ACHN (cell line): ENCODE data around the gene DNTT.
A peak's percentile ranks its signal among the peaks of the same experiment; 100 is the strongest.

ENCODE experiments used
- DNase-seq: peaks from one replicate; pipeline ENCODE4 v3.0.0-alpha.2; 2015
- in situ Hi-C: cut with HindIII; loops from 2 replicates; pipeline ENCODE4 v1.10.0; 2017; ENCODE audit warnings: low sequenced_read_pairs, low pct_ligation_motif_present, low pct_unique_long_range_greater_than_20kb

Gene DNTT

DNA sequence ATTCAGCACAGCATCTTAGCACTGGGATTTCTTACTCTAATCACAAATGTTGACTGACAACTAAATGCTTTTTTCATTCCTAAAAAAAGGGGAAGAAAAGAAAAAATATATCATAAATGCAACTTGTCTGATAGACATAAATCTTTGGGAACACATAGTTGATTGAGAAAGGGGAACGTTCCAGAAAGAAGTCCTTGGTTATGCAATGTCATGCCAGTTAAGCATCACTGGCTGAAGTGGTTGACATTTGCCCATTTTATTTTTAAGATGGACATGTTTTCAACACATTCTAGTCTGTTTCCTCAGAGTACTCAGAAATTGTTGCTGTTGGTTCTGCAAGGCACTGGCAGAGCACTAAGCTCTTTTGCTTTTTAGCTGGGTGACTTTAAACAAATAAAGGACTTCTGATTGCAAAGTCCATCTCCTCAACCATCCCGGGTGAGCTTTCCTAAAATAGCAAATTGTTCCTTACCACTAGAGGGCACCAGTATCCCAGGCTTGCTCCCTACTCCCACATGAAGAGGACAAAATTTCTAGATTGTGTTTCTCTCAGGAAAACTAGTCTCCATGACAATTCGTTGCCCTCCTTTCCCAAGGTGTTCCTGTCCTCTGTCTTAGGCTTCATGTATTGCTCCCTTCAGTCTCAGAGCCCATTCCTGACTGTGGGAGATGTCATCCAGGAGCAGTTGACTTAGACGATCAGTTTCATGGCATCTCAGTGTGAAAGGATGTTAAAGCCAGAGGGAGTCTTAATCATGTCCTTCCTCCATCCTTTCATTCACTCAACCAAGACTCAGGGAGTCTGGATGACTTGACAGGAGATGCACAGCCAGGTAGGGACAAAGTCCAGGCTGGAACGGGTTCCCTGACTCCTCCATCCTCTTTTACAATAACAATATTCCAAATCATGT is 30.6 kb downstream of the DNTT start:
- in situ Hi-C loops: no loop called here
- DNase-seq: peak; percentile 48

DNA sequence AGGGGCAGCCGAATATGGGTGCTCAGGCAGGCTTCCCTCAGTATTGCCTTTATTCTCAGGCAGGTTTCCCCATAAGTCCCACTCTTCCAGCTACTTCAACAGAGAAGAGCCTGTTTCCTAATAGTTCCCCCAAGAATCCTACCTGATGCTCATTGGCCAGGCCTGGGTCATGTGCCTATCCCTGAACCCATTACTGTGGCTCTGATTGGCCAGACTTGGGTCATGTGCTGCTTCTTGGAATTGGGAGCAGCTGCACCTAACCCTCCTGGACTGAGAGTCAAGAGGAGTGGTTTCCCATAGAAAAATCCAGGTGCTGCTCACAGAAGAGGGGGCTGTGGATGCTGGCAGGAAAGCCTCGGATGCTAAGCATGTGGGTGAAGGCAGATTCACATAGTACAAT is 32.9 kb downstream of the DNTT start:
- no peak for DNase-seq
- in situ Hi-C loops: no loop called here

- in situ Hi-C loops: no loop called here
- no peak for DNase-seq
These were observed 34.2 kb downstream of the DNTT start for GRCh38 chr10:96338279-96338925.

DNA sequence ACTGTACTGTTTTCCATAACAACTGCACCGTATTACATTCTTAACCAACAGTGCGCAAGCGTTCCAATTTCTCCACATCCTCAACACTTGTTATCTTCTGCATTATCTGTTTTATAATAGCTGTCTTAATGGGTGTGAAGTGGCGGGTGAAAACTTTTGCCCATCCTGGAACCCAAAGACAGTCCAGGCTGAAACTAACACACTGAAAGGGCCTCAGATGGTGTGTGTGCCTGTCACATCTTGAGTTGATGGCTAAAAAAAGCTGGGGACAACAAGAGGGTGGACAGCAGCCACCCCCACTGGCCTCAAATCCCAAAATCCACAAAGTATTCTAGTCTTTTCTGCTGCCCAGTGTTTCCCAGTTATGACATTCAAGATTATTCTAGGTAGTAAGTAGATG is 35.1 kb downstream of the DNTT start:
- no peak for DNase-seq
- in situ Hi-C loops: no loop called here

DNA sequence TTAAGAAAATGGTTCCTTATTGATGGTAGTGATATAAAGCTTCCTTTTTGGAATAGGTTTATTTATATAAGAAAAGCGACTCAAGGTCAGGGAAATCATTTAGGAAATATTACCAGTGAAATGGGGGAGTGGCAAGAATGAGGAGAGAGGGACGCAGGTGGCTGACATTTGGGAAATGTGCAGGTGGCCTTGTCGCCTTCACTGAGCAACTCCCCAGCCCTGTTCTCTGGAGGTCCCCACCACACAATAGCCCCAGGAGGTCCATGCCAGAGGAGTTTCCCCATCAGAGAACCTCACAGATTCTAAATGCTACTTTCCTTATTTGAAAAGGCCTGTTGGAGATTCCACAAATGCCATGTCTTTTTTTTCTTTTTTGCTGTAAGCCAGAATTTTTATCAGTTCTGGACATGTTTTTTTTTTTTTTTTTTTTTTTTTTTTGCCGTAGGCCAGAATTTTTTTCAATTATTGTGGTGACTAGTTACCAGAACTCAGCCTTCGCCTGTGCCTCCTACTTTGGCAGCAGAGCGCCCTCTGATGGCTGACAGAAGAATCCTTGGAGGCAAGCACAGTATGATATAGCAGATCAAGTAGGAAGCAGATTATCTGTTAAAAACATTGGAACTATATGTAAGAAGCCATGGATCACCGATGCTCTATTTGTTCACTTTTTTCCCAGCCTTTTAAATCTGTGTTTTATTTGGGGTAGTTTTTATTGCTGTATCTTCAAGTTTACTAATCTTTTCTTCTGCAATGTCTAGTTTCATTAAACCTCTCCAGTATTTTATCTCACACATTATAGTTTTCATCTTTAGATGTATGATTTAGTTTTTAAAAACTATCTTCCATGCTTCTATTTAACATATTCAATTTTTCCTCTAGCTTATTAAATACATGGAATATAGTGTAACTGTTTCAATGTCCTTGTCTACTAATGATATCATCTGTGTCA is 36.0 kb downstream of the DNTT start:
- in situ Hi-C loops: no loop called here
- peak; percentile 77 for DNase-seq

DNA sequence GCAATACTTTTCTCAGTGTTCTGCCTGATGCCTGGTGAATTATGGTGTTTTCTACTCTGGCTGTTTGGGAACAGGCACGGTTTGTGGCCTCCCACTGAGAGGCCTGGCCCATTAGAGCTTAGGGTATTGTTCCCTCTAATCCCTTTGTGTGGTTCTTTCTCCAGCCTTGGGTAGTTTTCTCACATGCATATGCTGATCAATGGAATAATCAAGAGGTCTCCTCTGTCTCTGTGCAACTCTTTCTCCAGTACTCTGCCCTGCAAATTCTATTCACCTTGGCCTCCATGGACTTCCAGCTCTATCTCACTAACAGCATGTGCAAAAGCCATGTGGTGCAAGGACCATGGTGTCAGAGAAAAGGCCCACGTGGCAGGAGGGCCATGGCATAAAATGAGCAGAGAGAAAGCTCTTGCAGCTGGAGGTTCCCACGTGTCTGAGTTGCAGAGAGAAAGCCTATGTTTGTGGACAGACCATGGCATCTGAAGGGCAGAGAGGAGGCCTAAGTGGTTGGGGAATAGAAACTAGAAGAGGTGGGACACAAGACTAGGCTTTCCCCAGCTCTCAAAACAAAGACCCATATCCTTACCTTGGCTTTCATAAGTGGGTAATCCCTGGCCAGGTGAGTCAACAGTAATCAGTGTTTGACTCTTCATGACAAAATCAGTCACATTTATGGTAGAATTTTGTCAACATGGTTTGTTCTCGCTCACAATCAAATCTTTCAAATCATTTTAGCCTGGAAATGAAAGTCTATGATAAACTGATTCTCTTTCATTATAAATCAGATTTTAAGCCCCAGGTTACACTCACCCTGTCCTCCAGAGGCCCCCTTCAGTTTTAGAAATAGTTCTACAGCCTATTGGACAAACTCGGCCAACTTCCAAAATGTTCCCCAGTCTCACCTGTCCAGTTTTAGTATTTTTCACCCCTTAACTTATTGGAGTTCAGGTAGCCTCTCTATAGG is 37.3 kb downstream of the DNTT start:
- in situ Hi-C loops: no loop called here
- no peak for DNase-seq

DNA sequence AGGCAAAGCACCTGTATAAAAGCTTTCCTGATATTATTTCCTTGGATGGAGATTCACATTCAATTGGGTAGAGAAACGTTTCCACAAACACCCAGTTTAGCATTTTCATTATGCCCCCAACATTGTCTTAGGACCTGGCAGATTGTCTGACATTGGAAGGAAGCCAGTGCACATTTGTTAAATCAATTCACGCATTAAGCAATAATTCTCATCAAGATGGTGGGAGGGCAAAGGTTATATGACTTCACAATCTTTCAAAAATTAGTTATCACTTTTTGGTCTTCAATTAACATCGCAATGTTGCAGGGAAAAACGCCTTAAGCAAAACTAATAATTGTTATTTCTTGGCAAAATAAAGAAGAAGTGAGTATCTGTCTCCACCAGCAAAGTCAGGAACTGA is 38.2 kb downstream of the DNTT start:
- in situ Hi-C loops: no loop called here
- DNase-seq: no peak

- DNase-seq: no peak
- in situ Hi-C loops: no loop called here
These were observed 39.9 kb downstream of the DNTT start for GRCh38 chr10:96344178-96344577.

- DNase-seq: no peak
- in situ Hi-C loops: no loop called here
These were observed 41.0 kb downstream of the DNTT start for GRCh38 chr10:96345222-96345621.

- no peak for DNase-seq
- in situ Hi-C loops: no loop called here
These were observed 42.1 kb downstream of the DNTT start for GRCh38 chr10:96346295-96346694.

DNA sequence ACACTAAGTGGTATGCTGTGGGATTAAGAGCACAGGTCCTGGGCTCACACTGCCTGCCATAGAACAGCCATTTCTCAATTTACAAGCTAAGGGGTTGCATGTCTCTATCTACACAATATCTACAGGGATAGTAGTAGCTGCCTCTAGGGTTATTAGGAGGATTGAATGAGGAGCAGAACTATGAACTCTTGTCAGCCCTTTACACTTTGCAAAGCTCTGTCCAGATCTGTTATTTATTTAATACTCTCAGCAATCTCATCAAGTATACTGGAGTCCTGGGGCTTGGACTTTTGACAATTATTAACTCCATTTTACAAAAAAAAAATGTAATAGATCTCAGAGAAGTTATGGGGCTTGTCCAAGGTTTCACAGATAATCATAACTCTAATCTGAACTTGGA is 47.8 kb downstream of the DNTT start:
- no peak for DNase-seq
- in situ Hi-C loops: no loop called here

- in situ Hi-C loops: no loop called here
- no peak for DNase-seq
These were observed 48.3 kb downstream of the DNTT start for GRCh38 chr10:96352582-96352981.

DNA sequence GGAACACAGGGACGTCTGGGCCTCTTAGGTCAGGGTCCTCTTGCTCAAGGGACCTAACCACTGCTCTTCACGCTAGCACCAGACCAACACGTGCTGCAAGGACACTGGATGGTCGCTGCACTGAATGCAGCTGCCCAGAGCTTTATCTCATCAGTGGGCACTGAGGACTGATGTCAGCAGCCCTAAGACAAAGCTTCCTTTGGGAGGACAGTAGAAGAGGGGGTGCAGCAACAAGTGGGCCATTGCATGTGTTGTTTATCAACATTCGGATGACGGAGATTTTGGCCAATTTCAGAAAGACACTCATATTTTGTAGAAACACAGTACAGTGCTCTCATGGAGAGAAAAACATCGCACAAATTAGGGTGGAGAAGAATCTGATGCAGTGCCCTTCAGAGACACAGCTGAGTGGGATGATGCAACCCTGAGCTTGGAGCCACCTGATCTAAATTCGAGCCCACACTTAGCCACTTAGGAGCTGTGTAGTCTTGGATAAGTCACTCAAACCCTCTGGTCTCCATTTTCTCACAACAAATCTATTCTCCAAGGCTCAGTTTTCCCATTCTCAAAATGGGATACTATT is 52.9 kb downstream of the DNTT start:
- no peak for DNase-seq
- in situ Hi-C loops: no loop called here

DNA sequence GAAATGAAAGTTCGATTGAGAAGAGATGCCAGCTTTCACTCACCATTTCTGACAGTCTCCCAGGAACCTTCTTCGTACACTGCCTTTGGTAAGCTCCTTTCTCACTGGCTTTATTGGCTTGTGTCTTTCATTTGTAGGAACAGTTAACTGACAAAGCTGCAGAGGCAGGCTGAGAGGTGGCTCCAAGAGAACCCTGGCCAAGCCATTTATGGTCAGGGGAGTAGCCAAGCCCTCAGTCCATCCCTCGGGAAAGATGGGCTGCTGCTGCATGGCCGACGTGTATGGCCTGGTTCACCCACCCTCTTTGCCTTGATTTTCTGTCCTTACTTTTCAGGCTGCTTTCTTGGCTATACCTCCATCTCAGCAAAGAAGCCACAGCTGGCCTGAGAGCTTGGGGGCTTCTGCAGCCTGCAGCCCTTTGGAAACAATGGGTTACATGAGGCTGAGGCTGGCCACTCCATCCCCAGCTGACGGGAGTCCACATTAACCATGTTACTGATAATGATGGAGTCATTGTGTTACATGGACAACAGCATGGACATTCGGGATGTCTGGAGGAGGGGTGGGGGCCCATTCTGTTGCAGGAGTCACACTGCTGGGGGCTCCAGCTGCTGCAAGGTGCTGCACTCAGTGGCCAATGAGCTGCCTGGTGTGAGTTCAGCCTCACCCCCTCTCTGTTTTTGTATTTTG is 54.8 kb downstream of the DNTT start, which contains the start of gene OPALIN:
TSS of gene OPALIN (minus strand) at position 152 of the 690 bp plus-strand sequence. CDS start at position 46, 106 bp downstream.
- DNase-seq: no peak
- in situ Hi-C loops: no loop called here

DNA sequence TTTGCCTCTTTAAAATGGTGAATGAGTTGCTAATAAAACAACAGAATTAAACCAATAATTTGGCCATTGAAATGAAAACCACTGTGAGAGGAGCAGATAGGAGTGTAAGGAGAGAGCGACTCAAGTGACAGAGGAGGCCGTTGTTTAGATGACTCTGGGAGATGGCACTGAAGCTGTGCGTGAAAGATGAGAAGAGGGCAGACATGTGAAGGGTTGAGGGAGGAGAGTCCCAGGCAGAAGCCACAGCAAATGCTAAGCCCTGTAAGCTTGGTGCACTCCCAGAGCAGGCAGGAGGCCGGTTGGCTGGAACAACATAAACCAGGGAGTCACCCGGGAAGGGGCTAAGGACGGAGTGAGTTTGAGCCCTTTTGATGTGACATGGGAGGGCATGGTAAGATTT is 55.4 kb downstream of the DNTT start:
- DNase-seq: no peak
- in situ Hi-C loops: no loop called here

GRCh38 chr10:96360331-96360730 is 56.1 kb downstream of the DNTT start:
- DNase-seq: no peak
- in situ Hi-C loops: no loop called here

GRCh38 chr10:96360766-96361165 is 56.5 kb downstream of the DNTT start:
- in situ Hi-C loops: no loop called here
- no peak for DNase-seq
